LoVo (cell line): ENCODE data around the gene ZG16B.

ENCODE experiments used
- DNase-seq: peaks from one replicate; pipeline ENCODE4 v3.0.0-alpha.2; 2016; ENCODE audit warnings: low spot score

ZG16B gene

GRCh38 chr16:2825049-2825742, 4.9 kb upstream of the ZG16B start:
- no peak for DNase-seq

- DNase-seq, result no peak
Observed at GRCh38 chr16:2825906-2826305, 4.2 kb upstream of the ZG16B start.

GRCh38 chr16:2826591-2827373, 3.3 kb upstream of the ZG16B start:
- DNase-seq, result no peak

- DNase-seq, result no peak
Observed at GRCh38 chr16:2827374-2827791, 2.7 kb upstream of the ZG16B start.

GRCh38 chr16:2827831-2828520, 2.1 kb upstream of the ZG16B start:
- no peak for DNase-seq

- DNase-seq, result no peak
Observed at GRCh38 chr16:2828521-2828840, 1.6 kb upstream of the ZG16B start.

- DNase-seq, result no peak
Observed at GRCh38 chr16:2828876-2829430, 1.1 kb upstream of the ZG16B start.

- DNase-seq, result no peak
Observed at GRCh38 chr16:2830355-2830695, 222 bp downstream of the ZG16B start.

GRCh38 chr16:2831203-2831602, 1.1 kb downstream of the ZG16B start:
- DNase-seq, result no peak

- DNase-seq, result no peak
Observed at GRCh38 chr16:2833776-2834175, 3.7 kb downstream of the ZG16B start.

- DNase-seq, result no peak
Observed at GRCh38 chr16:2834968-2835367, 4.9 kb downstream of the ZG16B start.

- DNase-seq, result peak; percentile 96
Observed at GRCh38 chr16:2835638-2836493, 5.8 kb downstream of the ZG16B start.

- DNase-seq, result no peak
Observed at GRCh38 chr16:2836646-2837508, 6.8 kb downstream of the ZG16B start.

GRCh38 chr16:2838928-2839327, 8.8 kb downstream of the ZG16B start:
- no peak for DNase-seq

- no peak for DNase-seq
Observed at GRCh38 chr16:2839650-2840450, 9.7 kb downstream of the ZG16B start.

- no peak for DNase-seq
Observed at GRCh38 chr16:2840914-2841313, 10.8 kb downstream of the ZG16B start.

GRCh38 chr16:2841606-2842339, 11.7 kb downstream of the ZG16B start:
- DNase-seq, result no peak

- no peak for DNase-seq
Observed at GRCh38 chr16:2842340-2843000, 12.4 kb downstream of the ZG16B start.

GRCh38 chr16:2843526-2843925, 13.4 kb downstream of the ZG16B start:
- DNase-seq, result no peak
